ENCODE measurements around the gene SETX.

- TF ChIP-seq SMC3 (IDR thresholded peaks at IDR 0.05; ENCODE audit: low read length) (no peak), RAD21 (CRISPR knock-in tag; IDR thresholded peaks at IDR 0.05) (no peak), MAX (IDR thresholded peaks at IDR 0.05) (no peak), POLR2A (IDR thresholded peaks at IDR 0.05; ENCODE audit: insufficient read depth in 1 of 2, low read depth in 2 of 2, low read length in 2 of 2) (no peak), GMEB1 (CRISPR knock-in tag; IDR thresholded peaks at IDR 0.05; ENCODE audit: borderline replicate concordance) (no peak), MEF2D (CRISPR knock-in tag; IDR thresholded peaks at IDR 0.05) (no peak), ZNF704 (CRISPR knock-in tag; IDR thresholded peaks at IDR 0.05; ENCODE audit: borderline replicate concordance) (no peak)
Observed at GRCh38 chr9:132334364-132334763, 20.4 kb downstream of the SETX start.
